Astrocyte (in vitro differentiated cells and primary cell): ENCODE measurements around the gene PRPF4. TPM values are rescaled to one million over a fixed set of nuclear protein-coding genes. Genes with fewer than 3 reads are reported as not detected.

ENCODE experiments used
- DNase-seq: peaks from one replicate; pipeline ENCODE4 v3.0.0-alpha.2; 2010; ENCODE audit warnings: low read depth
- FAIRE-seq: peaks from 2 replicates; lab custom pipeline; 2011; peaks lifted over from hg19 to GRCh38; lab: Jason Lieb, UNC
- H2AFZ ChIP-seq: 2 replicates; pipeline ENCODE4 v1.6.0; 2012; ENCODE audit warnings: low read depth, low read length, inconsistent platforms
- H3K27ac ChIP-seq: 2 replicates; pipeline ENCODE4 v1.5.1; 2011; ENCODE audit warnings: low read depth, low read length, inconsistent platforms
- H3K27me3 ChIP-seq: 2 replicates; pipeline ENCODE4 v1.6.0; 2011; ENCODE audit warnings: low read length, inconsistent platforms; ENCODE audit not compliant: insufficient read depth
- H3K36me3 ChIP-seq: 2 replicates; pipeline ENCODE4 v1.5.1; 2011; ENCODE audit warnings: low read length, inconsistent platforms; ENCODE audit not compliant: insufficient read depth
- H3K4me1 ChIP-seq: 2 replicates; pipeline ENCODE4 v1.5.1; 2011; ENCODE audit warnings: low read length, inconsistent platforms; ENCODE audit not compliant: insufficient read depth
- H3K4me2 ChIP-seq: 2 replicates; pipeline ENCODE4 v1.6.0; 2012; ENCODE audit warnings: low read length, inconsistent platforms
- H3K4me3 ChIP-seq: 2 replicates; pipeline ENCODE4 v1.5.1; 2011; ENCODE audit warnings: low read depth, mild to moderate bottlenecking, low read length, inconsistent platforms; ENCODE audit not compliant: insufficient read depth
- H3K79me2 ChIP-seq: 2 replicates; pipeline ENCODE4 v1.6.0; 2012; ENCODE audit warnings: mild to moderate bottlenecking, low read length, inconsistent platforms; ENCODE audit not compliant: insufficient read depth
- H3K9ac ChIP-seq: 2 replicates; pipeline ENCODE4 v1.6.0; 2012; ENCODE audit warnings: mild to moderate bottlenecking, low read length, inconsistent platforms
- H3K9me3 ChIP-seq: 2 replicates; pipeline ENCODE4 v1.5.1; 2012; ENCODE audit warnings: low read depth, mild to moderate bottlenecking, low read length, inconsistent platforms; ENCODE audit not compliant: insufficient read depth
- H4K20me1 ChIP-seq: 2 replicates; pipeline ENCODE4 v1.6.0; 2012; ENCODE audit warnings: low read length, inconsistent platforms; ENCODE audit not compliant: insufficient read depth
- H3K27ac Mint-ChIP-seq: one replicate; pipeline ENCODE4 v1.8.0; 2021; ENCODE audit warnings: mild to moderate bottlenecking, mixed read lengths; ENCODE audit not compliant: unreplicated experiment
- H3K27me3 Mint-ChIP-seq: one replicate; pipeline ENCODE4 v1.8.0; 2021; ENCODE audit warnings: low read depth, mixed read lengths; ENCODE audit not compliant: unreplicated experiment
- H3K36me3 Mint-ChIP-seq: one replicate; pipeline ENCODE4 v1.8.0; 2021; ENCODE audit warnings: low read depth, mixed read lengths; ENCODE audit not compliant: unreplicated experiment
- H3K4me1 Mint-ChIP-seq: one replicate; pipeline ENCODE4 v1.8.0; 2021; ENCODE audit warnings: low read depth, mixed read lengths; ENCODE audit not compliant: unreplicated experiment
- H3K4me3 Mint-ChIP-seq: one replicate; pipeline ENCODE4 v1.8.0; 2021; ENCODE audit warnings: mild to moderate bottlenecking, moderate library complexity, mixed read lengths; ENCODE audit not compliant: unreplicated experiment
- H3K9me3 Mint-ChIP-seq: one replicate; pipeline ENCODE4 v1.8.0; 2021; ENCODE audit warnings: mild to moderate bottlenecking, mixed read lengths; ENCODE audit not compliant: unreplicated experiment
- EZH2 ChIP-seq: IDR thresholded peaks from 2 replicates; pipeline ENCODE4 v1.6.1; 2012; ENCODE audit warnings: mild to moderate bottlenecking, low read length, inconsistent platforms; ENCODE audit not compliant: insufficient read depth
- total RNA-seq: library from RNA; stranded (reverse); gene quantifications from 2 replicates; pipeline ENCODE4 v1.2.1, GENCODE V29; 2021
- TF ChIP-seq, protein P1 (sequence below): IDR thresholded peaks from 2 replicates; pipeline ENCODE4 v1.5.1; 2011; ENCODE audit warnings: low read depth, mild to moderate bottlenecking, inconsistent platforms, low read length, moderate library complexity; ENCODE audit not compliant: insufficient read depth

PRPF4 gene
- total RNA-seq, 1 donor from 2014 or later = 33.4 TPM

DNA sequence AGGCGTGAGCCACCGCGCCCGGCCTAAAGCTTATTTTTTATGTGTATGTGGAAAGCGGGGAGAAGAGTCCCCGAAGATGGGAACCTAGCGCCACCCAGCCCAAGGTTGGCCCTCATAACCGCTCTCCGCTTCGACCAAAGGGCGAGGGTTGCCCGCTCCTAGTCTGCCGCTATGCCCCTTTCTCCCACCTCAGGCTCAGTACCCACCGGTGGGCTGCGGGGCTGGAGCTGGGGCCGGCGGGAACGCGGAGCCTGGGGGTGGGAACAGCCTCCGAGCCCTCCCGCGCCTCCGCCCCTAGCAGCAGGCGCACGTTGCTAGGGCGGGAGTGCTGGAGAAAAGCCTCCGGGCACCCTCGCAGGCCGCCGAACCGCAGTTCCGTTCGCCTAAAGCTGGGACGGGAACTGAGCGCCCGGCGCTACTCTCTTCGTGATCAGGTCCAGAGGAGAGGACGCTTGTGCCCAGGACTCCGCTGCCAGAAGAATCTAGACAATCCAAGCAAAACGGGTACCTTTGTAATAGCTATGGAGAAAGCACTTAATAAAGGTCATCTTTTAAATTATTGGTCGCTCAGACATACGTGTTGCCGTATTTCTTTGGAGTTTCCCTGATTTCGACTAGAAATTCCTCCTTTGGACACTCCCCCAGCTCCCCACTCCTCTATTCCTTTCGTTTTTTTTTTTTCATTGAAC is 64.7 kb downstream of the PRPF4 start, which contains the start of gene WDR31:
TSS of gene WDR31 (minus strand) at position 265 of the 689 bp plus-strand sequence. CDS start 8,253 bp downstream, outside the sequence.
- no peaks in the 10 kb centered on the region for H3K79me2 ChIP-seq
- FAIRE-seq = no peak

DNA sequence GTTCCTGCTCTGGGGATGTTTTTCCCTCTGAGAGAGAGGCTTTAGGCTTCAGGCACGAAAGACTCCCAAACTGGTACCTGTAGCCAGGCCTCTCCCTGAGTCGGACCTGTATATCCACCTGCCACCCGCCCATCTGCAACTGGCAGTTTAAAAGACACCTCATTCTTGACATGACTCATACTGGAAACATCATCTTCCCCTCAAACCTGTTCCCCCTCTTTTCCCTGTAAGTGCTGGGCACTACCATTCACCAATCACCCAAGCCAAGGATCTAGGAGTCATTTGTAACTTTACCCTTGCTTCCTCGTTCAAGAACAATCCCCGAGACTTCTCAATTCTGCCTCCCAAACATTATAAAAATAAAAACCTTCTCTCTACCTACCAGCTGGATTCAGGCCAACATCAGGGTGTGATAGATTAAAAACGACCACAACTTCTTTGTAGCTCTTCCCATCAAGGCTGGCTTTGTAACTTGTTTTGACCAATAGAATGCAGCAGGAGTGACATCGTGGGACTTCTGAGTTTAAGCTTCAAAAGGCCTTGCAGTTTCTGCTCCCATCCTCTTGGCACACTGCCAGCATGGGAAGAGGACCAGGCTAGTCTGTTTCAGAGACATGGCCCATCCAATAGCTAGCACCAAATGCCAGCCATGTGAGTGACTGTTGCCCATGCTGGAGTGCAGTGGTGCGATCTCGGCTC is 66.4 kb downstream of the PRPF4 start:
- no peaks in the 10 kb centered on the region for H4K20me1 ChIP-seq
- H3K36me3 Mint-ChIP-seq = no peaks in the 10 kb centered on the region
- no peak for DNase-seq
- TF ChIP-seq EZH2 = no peak
- TF ChIP-seq, protein P1, sequence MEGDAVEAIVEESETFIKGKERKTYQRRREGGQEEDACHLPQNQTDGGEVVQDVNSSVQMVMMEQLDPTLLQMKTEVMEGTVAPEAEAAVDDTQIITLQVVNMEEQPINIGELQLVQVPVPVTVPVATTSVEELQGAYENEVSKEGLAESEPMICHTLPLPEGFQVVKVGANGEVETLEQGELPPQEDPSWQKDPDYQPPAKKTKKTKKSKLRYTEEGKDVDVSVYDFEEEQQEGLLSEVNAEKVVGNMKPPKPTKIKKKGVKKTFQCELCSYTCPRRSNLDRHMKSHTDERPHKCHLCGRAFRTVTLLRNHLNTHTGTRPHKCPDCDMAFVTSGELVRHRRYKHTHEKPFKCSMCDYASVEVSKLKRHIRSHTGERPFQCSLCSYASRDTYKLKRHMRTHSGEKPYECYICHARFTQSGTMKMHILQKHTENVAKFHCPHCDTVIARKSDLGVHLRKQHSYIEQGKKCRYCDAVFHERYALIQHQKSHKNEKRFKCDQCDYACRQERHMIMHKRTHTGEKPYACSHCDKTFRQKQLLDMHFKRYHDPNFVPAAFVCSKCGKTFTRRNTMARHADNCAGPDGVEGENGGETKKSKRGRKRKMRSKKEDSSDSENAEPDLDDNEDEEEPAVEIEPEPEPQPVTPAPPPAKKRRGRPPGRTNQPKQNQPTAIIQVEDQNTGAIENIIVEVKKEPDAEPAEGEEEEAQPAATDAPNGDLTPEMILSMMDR = no peak
- H3K27ac ChIP-seq = no peak overlapping the region
- H3K79me2 ChIP-seq = no peaks in the 10 kb centered on the region
- H3K4me1 Mint-ChIP-seq = peaks cover 4% of the 10 kb centered on the region
- H3K4me2 ChIP-seq = no peak overlapping the region
- no peaks in the 10 kb centered on the region for H3K36me3 ChIP-seq
- no peak overlapping the region for H2AFZ ChIP-seq
- FAIRE-seq = no peak
- H3K27me3 Mint-ChIP-seq = peaks cover 5% of the 10 kb centered on the region
- no peaks in the 10 kb centered on the region for H3K9me3 Mint-ChIP-seq
- H3K4me3 Mint-ChIP-seq = no peak overlapping the region
- H3K27me3 ChIP-seq = no peaks in the 10 kb centered on the region
- no peak overlapping the region for H3K4me3 ChIP-seq
- H3K9ac ChIP-seq = no peak overlapping the region
- H3K4me1 ChIP-seq = no peaks in the 10 kb centered on the region
- H3K27ac Mint-ChIP-seq = no peak overlapping the region
- H3K9me3 ChIP-seq = no peaks in the 10 kb centered on the region

More for the DNA sequence above, 64.7 kb downstream of the PRPF4 start, which contains the start of gene WDR31:
- Histone ChIP-seq H3K4me2 (peak within 1 kb of the TSS; percentile 98), H3K9me3 (no peaks in the 10 kb centered on the region), H2AFZ (peak within 1 kb of the TSS; percentile 96), H4K20me1 (no peaks in the 10 kb centered on the region), H3K4me3 (peak within 1 kb of the TSS; percentile 82), H3K9ac (peak within 1 kb of the TSS; percentile 83), H3K27me3 (no peaks in the 10 kb centered on the region), H3K36me3 (no peaks in the 10 kb centered on the region), H3K4me1 (no peaks in the 10 kb centered on the region), H3K27ac (peak within 1 kb of the TSS; percentile 66)
- H3K27me3 Mint-ChIP-seq = peaks cover 5% of the 10 kb centered on the region
- H3K4me3 Mint-ChIP-seq = peak within 1 kb of the TSS; percentile 89
- peaks cover 4% of the 10 kb centered on the region for H3K4me1 Mint-ChIP-seq
- no peaks in the 10 kb centered on the region for H3K9me3 Mint-ChIP-seq
- DNase-seq = peak; percentile 79
- peak within 1 kb of the TSS; percentile 59 for H3K27ac Mint-ChIP-seq
- no peaks in the 10 kb centered on the region for H3K36me3 Mint-ChIP-seq
- TF ChIP-seq, protein P1 = no peak
- TF ChIP-seq EZH2 = no peak

Other genes with a start within 250 kb of the PRPF4 start
- 1.5 and 2.1 TPM in 2 replicates for gene ZFP37, start 218.9 kb upstream of the PRPF4 start, total RNA-seq
- 7.1 and 8.4 TPM in 2 replicates for gene SLC31A2, start 124.7 kb upstream of the PRPF4 start, total RNA-seq
- gene FKBP15, start 54.4 kb upstream of the PRPF4 start, total RNA-seq = 26.4 and 27.2 TPM in 2 replicates
- 35.8 and 39.1 TPM in 2 replicates for gene SLC31A1, start 54.1 kb upstream of the PRPF4 start, total RNA-seq
- 22.5 and 23.9 TPM in 2 replicates for gene CDC26, start 86 bp upstream of the PRPF4 start, total RNA-seq
- gene RNF183, start 27.7 kb downstream of the PRPF4 start, total RNA-seq = not detected in 2 replicates
- 1.6 and 2.1 TPM in 2 replicates for gene WDR31, start 64.6 kb downstream of the PRPF4 start, total RNA-seq
- gene BSPRY, start 73.9 kb downstream of the PRPF4 start, total RNA-seq = 0.27 TPM in 1 of 2 replicates, not detected in the other
- 8.8 and 9.4 TPM in 2 replicates for gene HDHD3, start 101.3 kb downstream of the PRPF4 start, total RNA-seq
- 19.9 and 20.7 TPM in 2 replicates for gene ALAD, start 125.6 kb downstream of the PRPF4 start, total RNA-seq
- gene POLE3, start 135.0 kb downstream of the PRPF4 start, total RNA-seq = 36.6 and 37.4 TPM in 2 replicates
- gene C9orf43, start 135.1 kb downstream of the PRPF4 start, total RNA-seq = 0.65 and 0.66 TPM in 2 replicates
- 92.5 and 106 TPM in 2 replicates for gene RGS3, start 188.1 kb downstream of the PRPF4 start, total RNA-seq